PFSK-1 (cell line): ENCODE measurements around the gene PPFIA1.

Source experiments
- FOXP2 ChIP-seq: optimal IDR thresholded peaks from 2 replicates; pipeline ENCODE3; 2011; ENCODE audit warnings: borderline replicate concordance, control low read depth, inconsistent platforms; ENCODE audit not compliant: insufficient read depth; ENCODE audit errors: extremely low read length, extremely low read depth
- POLR2AphosphoS5 ChIP-seq: IDR thresholded peaks from 2 replicates; pipeline ENCODE4 v1.6.1; 2012; ENCODE audit warnings: low read depth, mild to moderate bottlenecking, control low read depth, low read length, moderate library complexity
- REST ChIP-seq, 2 experiments: IDR thresholded peaks; 2 replicates each; pipeline versions ENCODE4 v1.6.1 to v1.8.0; 2011 to 2012; ENCODE audit warnings: low read depth in 2 of 2, low read length in 2 of 2, control low read depth in 1 of 2, inconsistent platforms in 1 of 2, mild to moderate bottlenecking in 1 of 2, moderate library complexity in 1 of 2; ENCODE audit not compliant: insufficient read depth in 1 of 2
- SIN3A ChIP-seq: IDR thresholded peaks from 2 replicates; pipeline ENCODE4 v1.6.1; 2012; ENCODE audit warnings: mild to moderate bottlenecking, low read length, moderate library complexity, borderline replicate concordance; ENCODE audit not compliant: insufficient read depth
- TAF1 ChIP-seq: IDR thresholded peaks from 2 replicates; pipeline ENCODE4 v1.6.1; 2012; ENCODE audit warnings: low read length, control low read depth, borderline replicate concordance; ENCODE audit not compliant: insufficient read depth

- TF ChIP-seq POLR2AphosphoS5 (no peak), TAF1 (no peak), SIN3A (no peak), REST (IDR thresholded peaks at IDR 0.05; ENCODE audit: insufficient read depth in 1 of 2, low read depth in 2 of 2, low read length in 2 of 2) (no peak), FOXP2 (no peak)
Measured at GRCh38 chr11:70364178-70364577, 93.7 kb downstream of the PPFIA1 start.
